ENCODE results near the gene CD2BP2.

CD2BP2 gene

DNA sequence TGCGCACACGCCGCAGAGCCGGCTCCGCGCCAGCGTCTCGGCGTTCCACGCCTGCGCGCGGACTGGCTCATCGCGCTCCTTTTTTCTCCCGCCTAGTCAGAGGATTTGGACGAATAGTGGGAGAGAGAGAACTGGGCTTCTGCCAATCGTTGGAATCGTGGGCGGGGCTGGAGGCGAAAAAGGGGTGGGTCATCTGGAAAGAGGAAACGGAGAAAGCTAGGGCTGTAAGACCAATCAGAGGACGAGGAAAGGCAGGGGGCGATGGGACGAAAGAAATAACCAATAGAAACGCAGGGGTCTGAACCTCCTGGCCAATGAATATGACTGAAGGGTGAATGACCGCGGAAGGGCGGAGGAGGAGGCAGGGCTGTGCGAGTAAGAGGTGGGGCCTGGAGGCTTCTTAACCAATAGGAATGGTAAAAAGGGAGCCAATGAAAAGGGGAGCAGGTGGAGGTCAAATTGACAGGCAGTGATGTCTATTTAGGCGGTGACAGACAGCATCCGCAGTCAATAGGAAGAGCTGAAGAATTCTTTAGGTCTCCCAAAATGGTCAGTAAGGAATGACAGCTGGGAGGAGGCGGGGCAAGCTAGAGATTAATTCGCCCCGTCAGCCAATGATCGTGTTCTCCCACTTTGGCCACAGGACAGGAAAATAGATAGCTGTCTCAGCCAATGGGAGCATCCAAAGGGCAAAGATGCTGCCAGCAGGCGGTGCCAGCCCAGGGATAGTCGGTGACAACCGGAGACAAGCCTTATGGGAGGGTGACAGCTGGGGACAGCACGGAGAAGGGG, 15.5 kb upstream of the CD2BP2 start, which contains the start of gene TBC1D10B:
TBC1D10B (minus strand) TSS at position 39 of the 792 bp plus-strand sequence. CDS start 311 bp downstream, outside the sequence.
- peaks cover 15% of the 10 kb centered on the region for H3K36me3 Mint-ChIP-seq (ENCODE audit: low read depth)
- no peaks in the 10 kb centered on the region for H3K27me3 Mint-ChIP-seq
- H3K4me1 Mint-ChIP-seq (ENCODE audit: low read depth) = peaks cover 45% of the 10 kb centered on the region
- peak within 1 kb of the TSS; percentile 95 for H3K27ac Mint-ChIP-seq
- peak within 1 kb of the TSS; percentile 96 for H3K4me3 Mint-ChIP-seq
- no peaks in the 10 kb centered on the region for H3K9me3 Mint-ChIP-seq

DNA sequence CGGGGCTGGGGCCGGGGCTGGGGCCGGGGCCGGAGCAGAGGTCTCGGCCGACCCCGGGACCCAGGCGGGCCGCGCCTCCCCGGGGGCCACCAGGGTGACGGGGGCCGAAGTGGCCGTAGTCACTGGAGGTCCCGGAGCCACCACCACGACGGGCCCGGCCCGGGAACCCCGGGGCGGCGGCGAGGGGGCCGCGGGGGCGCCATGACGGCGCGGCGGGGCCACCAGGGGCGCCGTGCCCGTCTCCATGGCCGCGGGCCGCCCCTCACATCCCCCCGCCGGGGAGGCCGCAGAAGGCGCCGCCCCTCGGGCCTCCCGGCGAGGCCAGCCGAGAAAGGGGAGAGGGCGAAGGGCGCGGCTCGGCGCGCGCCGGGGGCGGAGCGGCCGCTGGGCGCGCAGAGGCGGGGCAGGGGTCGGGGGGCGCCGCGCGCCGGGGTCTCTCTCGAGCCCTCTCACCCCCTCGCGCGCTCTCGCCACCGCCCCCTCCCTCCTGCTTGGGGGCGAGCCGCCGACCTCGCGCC, 14.9 kb upstream of the CD2BP2 start:
- Mint-ChIP-seq H3K4me3 (peak overlapping the region; percentile 96), H3K27ac (no peak overlapping the region), H3K36me3 (ENCODE audit: low read depth) (peaks cover 21% of the 10 kb centered on the region), H3K27me3 (no peaks in the 10 kb centered on the region), H3K4me1 (ENCODE audit: low read depth) (peaks cover 49% of the 10 kb centered on the region), H3K9me3 (no peaks in the 10 kb centered on the region)

DNA sequence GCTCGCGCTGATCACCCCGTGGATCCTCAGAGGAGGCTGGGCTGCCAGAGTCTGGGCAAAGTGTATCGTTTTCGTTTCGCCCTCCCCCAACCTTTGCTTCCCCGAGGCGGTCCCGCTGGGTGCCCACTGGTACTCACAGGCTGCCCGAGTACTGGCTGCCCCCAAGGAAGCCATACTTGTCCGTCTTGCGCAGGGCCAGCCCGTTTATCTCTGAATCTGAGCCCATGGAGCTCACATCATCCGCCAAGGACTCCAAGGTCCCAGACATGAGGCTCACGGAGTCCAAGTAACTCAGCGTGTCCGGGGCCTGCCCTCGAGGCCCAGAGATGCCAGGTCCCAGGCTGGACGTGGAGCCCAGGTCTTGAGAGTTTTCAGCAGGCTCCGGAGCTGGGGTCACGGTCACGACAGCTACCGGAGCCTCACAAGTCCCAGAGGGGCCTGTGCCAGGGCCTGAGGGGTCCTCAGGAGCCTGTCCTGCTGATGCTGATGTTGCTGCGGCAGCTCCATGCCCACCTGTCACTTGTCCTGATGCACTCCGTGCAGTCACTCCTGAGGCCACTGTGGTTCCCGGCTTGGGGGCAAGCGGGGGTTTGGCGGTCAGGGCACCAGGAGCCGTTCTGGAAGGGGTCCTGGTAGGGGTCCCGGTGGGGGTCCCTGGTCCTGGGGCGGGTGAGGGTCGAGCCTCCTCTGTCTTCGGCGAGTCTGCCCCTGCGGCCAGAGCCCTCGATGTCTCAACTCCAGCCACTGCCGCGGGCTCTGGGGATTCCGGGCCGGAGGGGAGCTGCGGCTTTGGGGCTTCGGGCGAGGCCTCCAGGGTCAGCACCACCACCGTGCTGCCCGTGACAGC, 14.2 kb upstream of the CD2BP2 start:
- peak overlapping the region; percentile 90 for H3K27ac Mint-ChIP-seq
- peak overlapping the region; percentile 96 for H3K4me3 Mint-ChIP-seq
- no peaks in the 10 kb centered on the region for H3K27me3 Mint-ChIP-seq
- peaks cover 25% of the 10 kb centered on the region for H3K36me3 Mint-ChIP-seq (ENCODE audit: low read depth)
- H3K9me3 Mint-ChIP-seq = no peaks in the 10 kb centered on the region
- H3K4me1 Mint-ChIP-seq (ENCODE audit: low read depth) = peaks cover 49% of the 10 kb centered on the region

DNA sequence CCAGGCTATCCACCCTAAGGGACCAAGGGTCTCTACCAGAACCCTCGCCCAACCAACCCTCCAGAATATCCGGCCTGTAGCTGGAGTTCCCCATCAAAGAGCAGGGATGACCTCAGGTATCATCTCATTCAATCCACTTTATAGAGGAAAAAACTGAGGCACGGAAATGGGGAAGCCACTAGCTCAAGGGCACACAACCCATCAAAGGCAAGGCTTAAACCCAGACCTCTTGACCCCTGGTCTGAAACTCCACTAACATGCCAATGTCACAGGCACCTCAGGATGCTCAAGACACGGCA, 13.6 kb upstream of the CD2BP2 start:
- peak overlapping the region; percentile 90 for H3K27ac Mint-ChIP-seq
- peak overlapping the region; percentile 96 for H3K4me3 Mint-ChIP-seq
- H3K27me3 Mint-ChIP-seq = no peaks in the 10 kb centered on the region
- peaks cover 28% of the 10 kb centered on the region for H3K36me3 Mint-ChIP-seq (ENCODE audit: low read depth)
- H3K9me3 Mint-ChIP-seq = no peaks in the 10 kb centered on the region
- H3K4me1 Mint-ChIP-seq (ENCODE audit: low read depth) = peaks cover 49% of the 10 kb centered on the region

DNA sequence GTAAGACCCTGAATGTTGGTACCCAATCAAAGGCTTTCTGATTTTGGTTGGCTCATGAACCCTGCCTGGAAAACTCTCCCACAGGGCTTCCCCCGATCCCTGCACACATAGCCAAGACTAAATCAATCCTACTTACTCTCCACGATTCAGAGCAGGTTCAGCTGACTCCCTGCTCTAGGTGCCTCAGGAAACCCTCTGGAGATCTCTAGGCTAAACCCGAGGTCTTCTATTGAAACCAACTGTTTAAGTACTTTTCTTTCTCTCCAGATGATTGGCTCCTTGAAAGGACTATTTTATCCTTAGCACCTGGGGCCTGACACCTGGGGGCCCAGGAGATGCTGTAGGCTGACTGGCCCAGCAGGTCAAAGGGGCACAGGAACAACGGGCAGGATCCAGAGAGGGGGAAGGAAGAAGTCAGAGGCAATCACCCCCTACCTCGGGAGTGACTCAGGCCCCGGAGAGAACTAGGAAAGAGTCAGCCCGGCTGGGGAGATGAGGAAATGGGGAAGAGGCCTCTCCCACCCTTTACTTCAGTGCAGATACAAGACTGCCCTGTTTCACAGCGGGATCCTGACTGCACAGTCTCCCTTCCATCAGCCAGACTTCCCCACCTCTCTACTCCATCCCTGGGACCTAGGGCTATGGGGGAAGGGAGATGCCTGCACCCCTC, 13.1 kb upstream of the CD2BP2 start:
- Mint-ChIP-seq H3K36me3 (ENCODE audit: low read depth) (peaks cover 33% of the 10 kb centered on the region), H3K27me3 (no peaks in the 10 kb centered on the region), H3K9me3 (no peaks in the 10 kb centered on the region), H3K27ac (peak overlapping the region; percentile 90), H3K4me1 (ENCODE audit: low read depth) (peaks cover 49% of the 10 kb centered on the region), H3K4me3 (peak overlapping the region; percentile 96)

DNA sequence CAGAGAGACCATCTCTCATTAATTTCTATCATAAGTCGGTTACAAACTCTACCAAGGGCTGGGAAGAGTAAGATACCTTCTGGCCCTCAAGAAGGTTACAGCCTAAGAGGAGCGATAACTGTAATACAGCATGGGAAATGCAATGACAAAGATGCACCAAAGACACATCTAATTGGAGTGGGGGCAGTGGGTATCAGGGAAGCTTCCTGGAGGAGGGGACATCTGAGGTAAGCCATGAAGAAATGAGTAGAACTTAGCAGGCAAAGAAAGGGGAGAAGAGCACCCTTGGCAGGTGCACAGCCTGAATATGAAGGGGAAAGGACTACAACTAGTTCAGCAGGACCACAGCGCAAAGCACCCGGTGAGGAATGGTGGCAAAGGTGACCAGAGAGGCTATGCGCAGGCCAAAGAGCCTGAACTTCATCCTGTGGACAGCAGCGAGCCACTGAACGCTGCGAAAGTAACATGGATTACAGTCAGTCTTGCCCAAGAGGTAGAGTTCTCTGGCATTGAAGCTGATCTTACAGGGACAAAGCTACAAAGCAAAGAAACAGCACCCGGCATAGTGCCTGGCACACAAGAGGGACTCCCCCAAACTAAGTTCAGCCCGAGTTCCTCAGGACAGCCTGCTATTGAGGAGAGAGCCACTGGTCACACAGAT, 12.4 kb upstream of the CD2BP2 start:
- H3K4me1 Mint-ChIP-seq (ENCODE audit: low read depth) = peaks cover 46% of the 10 kb centered on the region
- peak overlapping the region; percentile 96 for H3K4me3 Mint-ChIP-seq
- peaks cover 38% of the 10 kb centered on the region for H3K36me3 Mint-ChIP-seq (ENCODE audit: low read depth)
- H3K27ac Mint-ChIP-seq = peak overlapping the region; percentile 90
- H3K27me3 Mint-ChIP-seq = no peaks in the 10 kb centered on the region
- H3K9me3 Mint-ChIP-seq = no peaks in the 10 kb centered on the region

DNA sequence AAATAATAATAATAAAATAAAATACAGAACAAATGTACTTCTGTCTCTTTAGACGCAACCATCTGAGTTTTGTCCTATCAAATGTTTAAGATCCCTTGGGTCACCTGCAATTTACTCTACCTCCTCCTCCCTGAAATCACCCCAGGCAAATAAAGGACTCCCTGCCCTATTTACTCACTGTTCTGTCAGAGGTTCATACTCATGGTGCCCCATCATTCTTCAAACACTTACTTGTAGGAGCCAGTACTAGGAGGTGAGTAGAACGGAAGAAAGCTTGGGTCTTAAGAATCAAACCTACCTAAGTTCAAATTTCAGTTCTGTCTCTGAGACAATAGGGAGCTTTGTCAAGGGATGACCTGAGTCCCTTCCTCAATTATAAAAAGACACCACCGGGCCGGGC, 11.4 kb upstream of the CD2BP2 start:
- Mint-ChIP-seq H3K4me1 (ENCODE audit: low read depth) (peaks cover 40% of the 10 kb centered on the region), H3K4me3 (peak overlapping the region; percentile 96), H3K27ac (peak overlapping the region; percentile 52), H3K36me3 (ENCODE audit: low read depth) (peaks cover 43% of the 10 kb centered on the region), H3K9me3 (no peaks in the 10 kb centered on the region), H3K27me3 (no peaks in the 10 kb centered on the region)

- no peaks in the 10 kb centered on the region for H3K27me3 Mint-ChIP-seq
- H3K4me1 Mint-ChIP-seq (ENCODE audit: low read depth) = peaks cover 29% of the 10 kb centered on the region
- no peaks in the 10 kb centered on the region for H3K9me3 Mint-ChIP-seq
- peaks cover 54% of the 10 kb centered on the region for H3K36me3 Mint-ChIP-seq (ENCODE audit: low read depth)
- H3K4me3 Mint-ChIP-seq = no peak overlapping the region
- H3K27ac Mint-ChIP-seq = no peak overlapping the region
These were observed 10.1 kb upstream of the CD2BP2 start for GRCh38 chr16:30365200-30365599.

DNA sequence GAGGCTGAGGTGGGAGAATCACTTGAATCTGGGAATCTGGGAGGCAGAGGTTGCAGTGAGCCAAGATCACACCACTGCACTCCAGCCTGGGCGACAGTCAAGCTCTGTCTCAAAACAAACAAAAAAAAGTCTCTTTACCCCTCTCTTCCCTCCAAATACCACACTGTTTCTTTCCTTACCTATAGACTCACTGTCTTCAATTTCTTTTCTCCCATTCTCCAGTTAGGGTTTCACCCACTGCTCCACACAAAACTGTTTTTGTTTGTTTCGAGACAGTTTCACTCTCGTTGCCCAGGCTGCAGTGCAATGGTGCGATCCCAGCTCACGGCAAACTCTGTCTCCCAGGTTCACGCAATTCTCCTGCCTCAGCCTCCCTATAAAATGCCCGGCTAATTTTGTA, 6.1 kb upstream of the CD2BP2 start:
- H3K27ac Mint-ChIP-seq = peak overlapping the region; percentile 38
- peaks cover 10% of the 10 kb centered on the region for H3K4me1 Mint-ChIP-seq (ENCODE audit: low read depth)
- no peaks in the 10 kb centered on the region for H3K9me3 Mint-ChIP-seq
- H3K27me3 Mint-ChIP-seq = no peaks in the 10 kb centered on the region
- no peak overlapping the region for H3K4me3 Mint-ChIP-seq
- peaks cover 42% of the 10 kb centered on the region for H3K36me3 Mint-ChIP-seq (ENCODE audit: low read depth)

DNA sequence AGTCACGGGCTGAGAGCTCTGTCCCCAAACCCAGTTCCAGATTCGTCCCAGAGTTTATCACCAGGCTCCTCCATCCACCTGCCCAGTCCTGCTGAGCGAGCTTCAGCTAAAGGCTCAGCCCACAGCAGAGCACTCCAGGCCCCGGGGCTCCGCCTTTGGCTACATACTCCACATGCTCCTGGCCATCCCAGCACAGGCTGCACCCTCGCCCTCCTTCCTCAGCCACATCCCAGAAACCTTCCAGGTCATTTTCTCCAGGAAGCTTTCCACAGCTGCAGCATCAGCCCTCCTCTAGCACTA, 4.7 kb upstream of the CD2BP2 start:
- no peak overlapping the region for H3K27ac Mint-ChIP-seq
- H3K27me3 Mint-ChIP-seq = no peaks in the 10 kb centered on the region
- H3K36me3 Mint-ChIP-seq (ENCODE audit: low read depth) = peaks cover 33% of the 10 kb centered on the region
- H3K9me3 Mint-ChIP-seq = no peaks in the 10 kb centered on the region
- no peak overlapping the region for H3K4me3 Mint-ChIP-seq
- H3K4me1 Mint-ChIP-seq (ENCODE audit: low read depth) = peaks cover 14% of the 10 kb centered on the region

- Mint-ChIP-seq H3K9me3 (no peaks in the 10 kb centered on the region), H3K4me3 (no peak overlapping the region), H3K4me1 (ENCODE audit: low read depth) (peaks cover 17% of the 10 kb centered on the region), H3K27me3 (no peaks in the 10 kb centered on the region), H3K36me3 (ENCODE audit: low read depth) (peaks cover 32% of the 10 kb centered on the region), H3K27ac (no peak overlapping the region)
These were observed 4.1 kb upstream of the CD2BP2 start for GRCh38 chr16:30358990-30359870.

- Mint-ChIP-seq H3K27ac (no peak overlapping the region), H3K4me1 (ENCODE audit: low read depth) (peaks cover 24% of the 10 kb centered on the region), H3K4me3 (no peak overlapping the region), H3K36me3 (ENCODE audit: low read depth) (peaks cover 34% of the 10 kb centered on the region), H3K9me3 (no peaks in the 10 kb centered on the region), H3K27me3 (no peaks in the 10 kb centered on the region)
These were observed 3.4 kb upstream of the CD2BP2 start for GRCh38 chr16:30358577-30358936.

- Mint-ChIP-seq H3K4me1 (ENCODE audit: low read depth) (peaks cover 29% of the 10 kb centered on the region), H3K27ac (no peak overlapping the region), H3K9me3 (no peaks in the 10 kb centered on the region), H3K27me3 (no peaks in the 10 kb centered on the region), H3K4me3 (no peak overlapping the region), H3K36me3 (ENCODE audit: low read depth) (peaks cover 33% of the 10 kb centered on the region)
These were observed 2.8 kb upstream of the CD2BP2 start for GRCh38 chr16:30357715-30358576.

Data from stimulated activated naive CD8-positive, alpha-beta T cell treated with anti-CD3 and anti-CD28 coated beads, Interleukin-15, Interleukin-2, amounts not matched to agents 100 ng/mL and 50 ng/mL, for 24 hours (primary cell).